GM21825 (cell line): ENCODE data around the gene ANKRD33.
"Not testable (repeated sequence)": the region's sequence is repeated elsewhere in the genome, so short reads cannot be mapped to it uniquely, and the experiment has no call there.

ENCODE experiments used
- ATAC-seq: cut with Tn5 transposase; IDR thresholded peaks from one replicate; pipeline ENCODE4 v1.9.1; 2021; ENCODE audit warnings: mild to moderate bottlenecking, moderate library complexity; ENCODE audit not compliant: unreplicated experiment

The ANKRD33 gene

DNA sequence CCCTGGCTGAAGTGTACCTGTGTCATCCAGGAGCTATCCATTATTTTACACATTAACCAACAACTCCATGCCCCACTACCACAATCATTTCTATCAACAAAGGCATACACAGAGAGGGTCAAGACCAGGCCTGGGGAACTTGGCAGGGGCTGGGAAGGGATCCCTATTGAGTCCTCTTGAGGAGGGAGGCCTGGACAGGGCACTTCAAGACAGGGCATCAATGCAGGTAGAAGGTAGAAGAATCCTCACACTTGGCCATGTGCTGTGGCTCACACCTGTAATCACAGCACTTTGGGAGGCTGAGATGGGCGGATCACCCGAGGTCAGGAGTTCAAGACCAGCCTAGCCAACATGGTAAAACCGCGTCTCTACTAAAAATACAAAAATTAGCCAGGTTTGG lies 13.4 kb upstream of the ANKRD33 start:
- ATAC-seq: no peak

DNA sequence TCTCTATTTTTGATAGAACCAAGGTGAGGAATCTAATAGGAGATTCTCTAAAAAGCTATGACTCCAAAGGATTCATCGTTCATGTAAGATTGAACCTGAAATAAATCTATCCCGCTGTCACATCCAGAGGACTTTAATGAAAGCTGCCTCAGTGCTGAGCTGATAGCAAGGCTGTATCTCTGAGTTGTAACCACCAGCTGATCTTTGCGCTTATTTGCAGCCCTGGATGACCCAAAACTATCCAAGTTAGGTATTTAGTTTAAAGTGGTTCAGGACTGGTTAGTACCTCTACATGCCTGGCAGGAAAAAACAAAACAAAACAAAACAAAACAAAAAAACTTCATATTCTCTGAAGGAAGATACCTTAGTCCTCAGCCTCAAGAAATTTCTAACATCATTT lies 8.8 kb upstream of the ANKRD33 start:
- ATAC-seq: no peak

- ATAC-seq: no peak
Measured at GRCh38 chr12:51883295-51883694, 4.6 kb upstream of the ANKRD33 start.

- ATAC-seq: no peak
Measured at GRCh38 chr12:51883998-51884675, 3.8 kb upstream of the ANKRD33 start.

DNA sequence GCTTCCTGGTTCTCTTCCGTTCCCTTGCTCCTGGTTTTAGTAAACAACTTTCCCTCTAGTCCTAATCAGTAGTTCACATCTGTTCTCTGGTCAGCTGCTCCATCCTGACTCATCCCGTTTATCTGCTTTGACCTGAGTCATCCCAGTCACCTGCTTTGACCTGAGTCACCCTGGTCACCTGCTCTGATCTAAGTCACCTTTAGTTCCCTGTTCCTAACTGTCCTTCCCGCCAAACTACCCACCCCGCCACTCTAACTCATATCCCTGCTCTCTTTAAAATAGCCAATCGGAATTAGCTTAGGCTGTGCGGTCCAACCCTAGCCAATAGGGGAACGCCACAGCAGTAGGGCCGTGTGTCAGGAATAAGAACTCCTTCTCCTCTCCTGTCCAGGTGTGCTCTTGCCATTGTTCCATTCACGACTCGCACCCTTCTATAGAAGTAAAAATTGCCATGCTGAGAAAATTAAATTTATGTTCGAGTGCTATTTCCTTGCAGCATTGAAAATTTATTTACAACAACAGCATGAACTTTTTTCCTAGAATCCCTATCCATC lies 3.1 kb upstream of the ANKRD33 start:
- no peak for ATAC-seq

DNA sequence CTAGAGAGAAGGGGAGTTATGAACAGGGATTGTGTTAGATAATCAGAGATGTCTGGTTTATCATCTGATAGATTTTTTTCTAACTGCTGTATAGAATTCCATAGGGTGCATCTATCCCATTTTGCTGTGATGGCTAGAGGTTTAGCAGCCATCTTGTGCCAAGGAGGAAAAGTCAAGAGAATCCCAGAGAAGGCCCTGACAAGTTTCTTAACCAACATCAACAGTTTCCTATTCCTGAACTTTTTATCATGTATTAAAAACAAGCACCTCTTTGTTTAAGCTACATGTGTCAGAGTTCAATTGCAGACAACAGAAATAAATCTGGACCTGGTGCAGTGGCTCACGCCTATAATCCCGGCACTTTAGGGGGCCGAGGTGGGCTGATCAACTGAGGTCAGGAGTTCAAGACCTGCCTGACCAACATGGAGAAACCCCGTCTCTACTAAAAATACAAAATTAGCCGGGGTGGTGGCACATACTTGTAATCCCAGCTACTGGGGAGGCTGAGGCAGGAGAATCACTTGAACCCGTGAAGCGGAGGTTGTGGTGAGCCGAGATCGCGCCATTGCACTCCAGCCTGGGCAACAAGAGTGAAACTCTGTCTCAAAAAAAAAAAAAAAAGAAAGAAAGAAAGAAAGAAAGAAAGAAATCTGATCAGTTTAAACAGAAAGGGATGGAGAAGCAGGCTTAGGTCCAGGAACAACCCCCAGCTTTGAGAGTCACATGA lies 2.4 kb upstream of the ANKRD33 start:
- not testable (repeated sequence) for ATAC-seq

- ATAC-seq: no peak
Measured at GRCh38 chr12:51886021-51886710, 1.7 kb upstream of the ANKRD33 start.

GRCh38 chr12:51888316-51889215 lies 663 bp downstream of the ANKRD33 start:
- no peak for ATAC-seq

DNA sequence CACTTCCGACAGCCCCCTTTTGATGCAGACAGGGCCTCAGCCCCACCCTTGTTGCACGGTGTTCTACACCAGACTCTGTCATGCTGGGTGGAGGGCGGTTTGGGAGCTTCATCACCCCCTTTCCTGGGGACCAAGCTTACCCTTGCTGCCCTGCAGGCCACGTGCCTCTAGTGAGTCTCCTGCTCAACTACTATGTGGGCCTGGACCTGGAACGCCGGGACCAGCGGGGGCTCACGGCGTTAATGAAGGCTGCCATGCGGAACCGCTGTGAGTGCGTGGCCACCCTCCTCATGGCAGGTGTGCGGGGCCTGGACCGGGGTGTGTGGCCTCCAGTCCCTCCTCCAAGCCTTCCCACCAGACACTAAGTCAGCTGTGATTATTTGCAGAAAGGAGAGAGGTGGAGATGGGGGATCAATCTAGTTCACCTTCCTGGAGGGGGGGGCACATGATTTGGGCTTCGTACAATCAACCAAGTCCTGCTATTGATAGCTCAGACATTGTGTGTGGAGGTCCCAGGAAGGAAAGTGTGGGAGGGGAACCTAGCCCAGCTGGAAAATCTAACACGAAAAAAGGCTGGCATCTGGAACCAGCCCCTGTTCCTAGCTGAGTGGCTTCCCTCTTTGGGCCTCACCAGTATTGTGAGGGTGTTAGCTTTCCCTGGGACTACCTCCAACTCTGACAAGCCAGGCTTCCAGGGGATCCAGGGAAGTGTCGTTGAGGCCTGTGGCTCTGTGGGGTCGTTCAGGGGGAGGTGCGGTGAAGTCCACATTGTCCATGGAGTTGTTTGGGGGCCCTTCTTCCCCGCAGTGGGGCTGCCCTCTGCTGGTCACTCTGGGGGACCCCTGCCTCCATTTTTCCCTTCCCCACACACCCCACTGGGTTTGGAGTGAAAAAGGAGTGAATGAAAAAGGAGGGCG lies 1.6 kb downstream of the ANKRD33 start:
- no peak for ATAC-seq

DNA sequence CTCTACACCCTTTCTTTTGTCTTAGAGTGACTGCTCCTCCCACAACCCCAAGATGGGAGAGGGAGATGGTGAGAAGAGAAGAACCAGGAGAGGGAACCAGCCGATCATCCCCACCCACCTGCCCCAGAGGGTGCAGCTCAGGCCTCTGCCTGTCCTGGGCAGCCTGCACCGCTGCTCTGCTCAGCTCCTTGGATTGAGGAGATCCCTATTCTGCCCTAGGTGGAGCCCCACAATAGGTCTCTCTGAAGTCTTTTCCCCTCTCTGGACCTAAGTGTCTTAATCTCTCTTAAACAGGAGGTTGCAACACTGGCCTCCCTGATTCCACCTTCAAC lies 2.2 kb downstream of the ANKRD33 start:
- ATAC-seq: no peak

DNA sequence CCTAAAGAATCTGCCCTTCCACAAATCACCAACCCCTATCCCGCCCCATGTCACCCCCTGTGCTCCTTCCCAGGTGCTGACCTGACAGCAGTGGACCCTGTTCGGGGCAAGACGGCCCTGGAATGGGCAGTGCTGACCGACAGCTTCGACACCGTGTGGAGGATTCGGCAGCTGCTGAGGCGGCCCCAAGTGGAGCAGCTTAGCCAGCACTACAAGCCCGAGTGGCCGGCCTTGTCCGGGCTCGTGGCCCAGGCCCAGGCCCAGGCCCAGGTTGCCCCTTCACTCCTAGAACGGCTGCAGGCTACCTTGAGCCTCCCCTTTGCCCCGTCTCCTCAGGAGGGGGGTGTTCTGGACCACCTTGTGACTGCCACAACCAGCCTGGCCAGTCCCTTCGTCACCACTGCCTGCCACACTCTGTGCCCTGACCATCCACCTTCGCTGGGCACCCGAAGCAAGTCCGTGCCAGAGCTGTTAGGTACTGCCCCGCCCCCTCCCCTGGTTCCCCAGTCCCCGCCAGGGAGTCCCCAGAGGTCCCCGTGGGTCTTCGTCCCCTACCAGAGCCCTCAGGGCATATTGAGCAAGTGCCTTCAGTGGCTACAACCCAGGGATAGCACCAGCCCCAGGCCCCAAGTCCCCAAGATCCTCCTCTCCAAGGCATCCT lies 2.7 kb downstream of the ANKRD33 start:
- no peak for ATAC-seq

- no peak for ATAC-seq
Measured at GRCh38 chr12:51891843-51892242, 3.9 kb downstream of the ANKRD33 start.

DNA sequence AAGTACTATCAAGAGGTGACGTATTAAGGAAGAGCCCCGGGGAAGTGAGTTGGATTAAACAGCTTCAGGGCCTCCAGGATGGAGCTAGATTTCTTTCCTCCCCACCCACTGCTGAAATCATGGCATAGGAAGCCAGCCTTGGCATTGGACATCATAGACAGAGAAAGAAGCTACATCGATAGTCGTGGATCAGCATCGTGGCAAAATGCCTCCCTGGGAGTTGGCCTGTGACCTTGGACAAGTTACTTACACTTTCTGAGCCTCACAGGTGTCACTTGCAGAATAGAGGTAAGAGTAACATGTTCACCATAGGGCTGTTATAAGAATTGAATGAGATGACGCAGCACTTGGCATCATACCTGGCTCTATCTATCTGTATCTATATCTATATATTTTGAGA lies 5.9 kb downstream of the ANKRD33 start:
- ATAC-seq: no peak

DNA sequence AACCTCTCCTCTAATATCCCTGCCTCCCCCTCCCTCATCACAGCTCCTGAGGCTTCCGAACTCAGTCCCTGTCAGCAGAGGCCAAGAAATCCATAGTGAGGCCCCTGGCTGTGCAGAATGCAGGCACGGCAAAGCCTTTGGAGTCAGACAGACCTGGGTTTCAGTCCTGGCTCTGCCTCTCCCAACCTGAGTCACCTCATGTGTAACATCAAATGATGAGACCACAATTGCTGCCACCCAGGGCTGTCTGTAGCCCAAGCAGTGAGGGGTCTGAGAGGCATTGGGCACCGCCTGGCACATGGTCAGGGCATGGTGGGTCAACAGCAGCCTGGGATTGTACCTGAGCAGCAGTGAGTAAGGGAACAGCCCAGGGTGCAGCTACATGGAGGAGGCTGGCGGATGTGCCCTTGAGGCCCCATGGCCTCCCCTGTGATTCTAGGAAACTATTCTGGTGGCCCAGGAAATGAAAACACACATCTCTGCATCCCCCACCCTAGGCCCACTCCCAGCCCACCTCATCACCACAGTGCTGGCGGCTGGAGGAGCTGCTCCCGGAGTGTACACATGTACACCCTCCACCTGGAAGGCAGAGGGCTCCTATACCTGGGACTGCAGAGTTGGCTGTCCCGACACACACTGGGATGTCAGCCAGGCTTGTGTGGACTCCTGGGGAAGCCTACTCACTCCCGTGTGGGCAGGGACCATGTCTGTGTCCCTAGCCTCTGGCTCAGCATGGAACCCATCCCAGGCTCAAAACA lies 7.7 kb downstream of the ANKRD33 start:
- ATAC-seq: no peak

DNA sequence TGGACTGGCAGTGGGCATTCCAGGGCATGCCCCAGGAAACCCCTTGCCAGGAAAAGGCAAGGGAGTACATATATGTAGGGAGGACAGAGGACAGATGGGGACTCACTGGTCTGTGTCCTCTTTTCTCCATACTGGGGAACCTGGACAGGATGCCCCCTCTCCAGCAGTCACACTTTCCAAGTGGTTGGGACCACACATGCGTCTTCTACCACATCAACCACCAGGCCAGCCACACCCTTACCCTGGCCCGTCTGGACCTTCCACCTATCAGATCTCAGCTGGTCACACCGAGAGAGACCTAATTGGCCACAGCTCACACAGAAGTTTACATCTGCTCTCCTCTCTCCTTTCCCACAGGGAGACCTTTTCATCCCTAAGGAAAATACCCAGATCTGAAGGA lies 8.3 kb downstream of the ANKRD33 start:
- no peak for ATAC-seq

GRCh38 chr12:51897181-51897580 lies 9.3 kb downstream of the ANKRD33 start:
- ATAC-seq: no peak

- no peak for ATAC-seq
Measured at GRCh38 chr12:51898506-51898905, 10.6 kb downstream of the ANKRD33 start.

- ATAC-seq: no peak
Measured at GRCh38 chr12:51898937-51899336, 11.0 kb downstream of the ANKRD33 start.
